B cell (primary cell): Measurements from ENCODE around the gene NDUFAF2.

ENCODE experiments used
- EZH2 ChIP-seq: IDR thresholded peaks from 2 replicates; pipeline ENCODE4 v1.6.1; 2012; ENCODE audit warnings: borderline replicate concordance, low read depth, mild to moderate bottlenecking, moderate library complexity, low read length; ENCODE audit not compliant: insufficient read depth, poor library complexity, severe bottlenecking
- TF ChIP-seq, protein P1 (sequence below): fragments of 200-600 bp; IDR thresholded peaks from one replicate; pipeline ENCODE4 v1.8.0; 2022; ENCODE audit warnings: antibody characterized with exemption, mild to moderate bottlenecking

DNA sequence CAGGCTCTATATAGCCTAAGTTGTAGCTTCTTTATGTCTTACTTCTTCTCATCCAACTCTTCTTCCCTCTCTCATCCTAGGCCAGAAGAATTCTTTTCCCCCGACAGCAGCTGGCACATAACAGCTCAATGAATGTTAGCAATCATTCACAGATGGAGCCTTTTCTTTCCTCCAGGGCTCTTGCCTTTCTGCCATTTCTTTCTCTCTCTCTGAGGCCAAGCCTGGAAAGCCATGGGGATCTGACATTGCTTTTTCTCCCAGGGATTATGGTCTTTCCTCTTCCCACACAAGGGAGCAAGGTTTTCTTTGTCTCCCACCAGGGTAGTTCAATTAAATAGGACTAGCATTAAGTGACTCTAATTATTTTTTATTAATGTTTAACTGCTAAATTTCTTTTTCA lies 196.8 kb downstream of the NDUFAF2 start:
- TF ChIP-seq, protein P1, sequence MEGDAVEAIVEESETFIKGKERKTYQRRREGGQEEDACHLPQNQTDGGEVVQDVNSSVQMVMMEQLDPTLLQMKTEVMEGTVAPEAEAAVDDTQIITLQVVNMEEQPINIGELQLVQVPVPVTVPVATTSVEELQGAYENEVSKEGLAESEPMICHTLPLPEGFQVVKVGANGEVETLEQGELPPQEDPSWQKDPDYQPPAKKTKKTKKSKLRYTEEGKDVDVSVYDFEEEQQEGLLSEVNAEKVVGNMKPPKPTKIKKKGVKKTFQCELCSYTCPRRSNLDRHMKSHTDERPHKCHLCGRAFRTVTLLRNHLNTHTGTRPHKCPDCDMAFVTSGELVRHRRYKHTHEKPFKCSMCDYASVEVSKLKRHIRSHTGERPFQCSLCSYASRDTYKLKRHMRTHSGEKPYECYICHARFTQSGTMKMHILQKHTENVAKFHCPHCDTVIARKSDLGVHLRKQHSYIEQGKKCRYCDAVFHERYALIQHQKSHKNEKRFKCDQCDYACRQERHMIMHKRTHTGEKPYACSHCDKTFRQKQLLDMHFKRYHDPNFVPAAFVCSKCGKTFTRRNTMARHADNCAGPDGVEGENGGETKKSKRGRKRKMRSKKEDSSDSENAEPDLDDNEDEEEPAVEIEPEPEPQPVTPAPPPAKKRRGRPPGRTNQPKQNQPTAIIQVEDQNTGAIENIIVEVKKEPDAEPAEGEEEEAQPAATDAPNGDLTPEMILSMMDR = no peak
- no peak for TF ChIP-seq EZH2
